Activated naive CD8-positive, alpha-beta T cell treated with anti-CD3 and anti-CD28 coated beads, Interleukin-2, amount 10 ng/mL, durations not matched to agents 7 days and 5 days (primary cell): ENCODE data around the gene ATRNL1. TPM values are rescaled to one million over a fixed set of nuclear protein-coding genes. Genes with fewer than 3 reads are reported as not detected.

Source experiments
- ATAC-seq: fragments of 150-1000 bp; cut with Tn5 transposase; one replicate; pipeline ENCODE4 v1.10.0; 2021; ENCODE audit warnings: low read depth, moderate library complexity
- POLR2A ChIA-PET: fragments of 350-600 bp; sonication (Branson Sonifier 250); formaldehyde crosslinking; loops from one replicate; lab custom pipeline; 2021; ENCODE audit warnings: antibody characterized with exemption; lab: Charles Lee
- DNase-seq: peaks from one replicate; pipeline ENCODE4 v3.0.0; 2021
- H3K27ac Mint-ChIP-seq: one replicate; pipeline ENCODE4 v1.8.0; 2022; ENCODE audit warnings: mild to moderate bottlenecking, mixed read lengths
- H3K27me3 Mint-ChIP-seq: one replicate; pipeline ENCODE4 v1.8.0; 2022; ENCODE audit warnings: mild to moderate bottlenecking, moderate library complexity, mixed read lengths
- H3K36me3 Mint-ChIP-seq: one replicate; pipeline ENCODE4 v1.8.0; 2021; ENCODE audit warnings: mild to moderate bottlenecking, mixed read lengths
- H3K4me1 Mint-ChIP-seq: one replicate; pipeline ENCODE4 v1.8.0; 2021; ENCODE audit warnings: mixed read lengths
- H3K4me3 Mint-ChIP-seq: one replicate; pipeline ENCODE4 v1.8.0; 2022; ENCODE audit warnings: mild to moderate bottlenecking, moderate library complexity, mixed read lengths
- H3K9me3 Mint-ChIP-seq: one replicate; pipeline ENCODE4 v1.8.0; 2021; ENCODE audit warnings: mixed read lengths
- total RNA-seq, 2 experiments: library from RNA; stranded (reverse); gene quantifications; one replicate each; pipeline ENCODE4 v1.2.3, GENCODE V29; 2021

ATRNL1 gene
- total RNA-seq, 2 experiments from 2014 or later = not detected

DNA sequence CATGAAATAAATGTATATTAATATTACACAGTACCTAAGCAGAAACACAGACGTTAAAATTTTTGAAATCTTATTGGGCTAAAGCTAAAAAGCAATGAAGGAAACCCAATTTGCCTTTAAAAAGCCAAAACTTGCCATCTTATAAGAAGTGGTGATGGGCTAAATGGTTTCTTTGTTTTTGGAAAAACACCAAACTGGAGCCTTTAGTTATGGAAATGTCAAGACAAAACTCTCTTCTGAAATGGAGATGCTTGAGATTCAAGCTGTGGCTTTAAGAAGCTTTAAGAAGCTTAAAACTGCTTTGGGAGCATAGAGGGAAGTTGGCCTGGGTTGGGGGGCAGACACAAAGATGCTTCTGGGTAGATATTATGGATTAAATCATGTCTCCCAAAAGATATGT is 902.9 kb downstream of the ATRNL1 start:
- Mint-ChIP-seq H3K9me3 (peaks cover 4% of the 10 kb centered on the region), H3K27ac (no peak overlapping the region), H3K4me3 (no peak overlapping the region), H3K4me1 (no peaks in the 10 kb centered on the region), H3K27me3 (no peaks in the 10 kb centered on the region), H3K36me3 (no peaks in the 10 kb centered on the region)
- POLR2A ChIA-PET = no interaction called here
- DNase-seq (no peak), ATAC-seq (no peak)

DNA sequence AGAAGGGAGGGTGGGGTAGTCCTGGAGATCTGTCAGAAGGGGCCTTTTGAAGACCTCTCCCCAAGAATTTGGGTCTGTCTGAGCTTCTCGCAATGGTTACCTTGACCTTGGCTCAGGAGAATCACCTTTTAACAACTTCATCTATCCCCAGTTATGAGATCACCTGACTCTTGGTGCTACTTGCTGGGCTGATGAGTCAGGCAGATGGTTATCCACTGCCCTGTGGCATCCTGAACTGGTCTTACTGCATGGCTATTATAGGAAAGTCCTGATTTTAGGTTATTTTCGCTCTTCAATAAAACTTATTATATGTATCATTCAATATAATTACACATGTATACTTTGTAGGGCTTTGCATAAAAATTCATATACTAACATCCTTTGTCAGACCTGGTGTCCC is 905.1 kb downstream of the ATRNL1 start:
- DNase-seq (no peak), ATAC-seq (no peak)
- no peaks in the 10 kb centered on the region for H3K9me3 Mint-ChIP-seq
- H3K27me3 Mint-ChIP-seq = no peaks in the 10 kb centered on the region
- H3K4me1 Mint-ChIP-seq = no peaks in the 10 kb centered on the region
- H3K4me3 Mint-ChIP-seq = no peak overlapping the region
- POLR2A ChIA-PET = no interaction called here
- H3K36me3 Mint-ChIP-seq = no peaks in the 10 kb centered on the region
- H3K27ac Mint-ChIP-seq = no peak overlapping the region

Other genes starting within 250 kb of the ATRNL1 start
- 10 to 100 TPM; 12.3 to 14.4 TPM for gene TRUB1, start 155.2 kb upstream of the ATRNL1 start, total RNA-seq